GM18519 (cell line): ENCODE data around the gene SUSD1.
"Not testable (repeated sequence)": the region's sequence is repeated elsewhere in the genome, so short reads cannot be mapped to it uniquely, and the experiment has no call there.

ENCODE experiments used
- ATAC-seq: cut with Tn5 transposase; IDR thresholded peaks from one replicate; pipeline ENCODE4 v1.9.1; 2021; ENCODE audit warnings: mild to moderate bottlenecking, moderate library complexity; ENCODE audit not compliant: unreplicated experiment, low FRiP score

SUSD1 gene

DNA sequence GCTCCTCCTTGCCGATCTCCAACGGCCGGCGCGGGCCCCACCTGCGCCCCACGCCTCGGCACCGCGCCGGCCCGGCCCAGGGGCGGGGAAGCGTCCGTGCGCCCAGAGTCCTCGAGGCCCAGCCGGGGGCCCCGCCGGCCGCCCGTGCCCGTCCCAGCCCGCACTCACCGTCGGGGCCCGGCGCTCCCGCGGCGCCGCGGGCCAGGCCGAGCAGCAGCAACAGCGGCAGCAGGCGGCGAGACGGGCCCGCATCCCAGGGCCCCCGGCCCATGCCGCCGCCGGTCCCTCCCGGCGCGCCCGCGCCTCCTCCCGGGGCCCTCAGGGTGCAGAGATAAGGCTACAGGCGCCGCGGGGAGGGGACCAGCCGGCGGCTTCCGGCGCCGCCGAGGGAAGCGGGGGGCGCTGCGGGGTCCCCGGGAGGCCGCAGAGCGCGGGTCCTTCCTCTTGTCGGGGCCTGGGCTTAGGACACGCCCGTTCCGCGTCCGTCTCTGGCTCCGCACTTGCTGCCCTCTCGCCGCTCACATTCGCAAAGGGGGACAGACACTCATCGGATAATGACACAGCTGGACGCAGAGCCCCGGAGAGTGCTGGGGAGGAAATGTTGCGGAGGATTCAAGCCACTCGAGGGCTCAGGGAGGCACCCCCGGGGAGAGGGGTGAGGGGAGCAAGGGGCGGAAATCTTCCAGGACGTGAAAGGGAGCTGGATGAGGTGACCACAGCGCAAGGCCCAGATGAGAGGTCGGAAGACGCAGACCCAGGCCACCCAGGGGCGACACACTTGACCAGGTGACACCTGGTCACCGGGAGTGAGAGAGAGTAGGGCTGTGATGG is at the start of gene SUSD1:
SUSD1 (minus strand) TSS at position 333 of the 831 bp plus-strand sequence; CDS start at position 271, 62 bp downstream.
- peak; percentile 35 for ATAC-seq

- peak; percentile 59 for ATAC-seq
Measured at GRCh38 chr9:112224401-112225289, 49.5 kb upstream of the SUSD1 start.

DNA sequence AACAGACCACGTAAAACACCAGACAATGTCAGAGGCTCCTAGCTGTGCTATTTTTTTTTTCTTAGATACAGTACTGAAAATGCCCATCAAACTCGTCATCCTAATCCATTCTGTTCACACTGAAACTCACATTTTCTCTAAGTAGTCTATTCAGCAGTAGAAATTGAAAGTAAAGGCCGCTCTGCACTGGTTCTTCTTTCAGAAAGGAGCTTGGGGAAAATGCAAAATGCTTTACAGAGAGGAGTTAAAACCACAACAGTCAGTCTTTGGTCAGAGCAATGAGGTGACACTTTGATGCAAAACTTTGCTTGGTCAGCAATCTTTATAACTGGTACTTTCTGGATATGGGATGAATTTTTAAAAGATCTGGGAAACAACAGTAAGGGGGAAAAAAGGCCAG is 43.8 kb upstream of the SUSD1 start:
- ATAC-seq: peak; percentile 91

GRCh38 chr9:112212926-112213325 is 37.8 kb upstream of the SUSD1 start:
- ATAC-seq: no peak

DNA sequence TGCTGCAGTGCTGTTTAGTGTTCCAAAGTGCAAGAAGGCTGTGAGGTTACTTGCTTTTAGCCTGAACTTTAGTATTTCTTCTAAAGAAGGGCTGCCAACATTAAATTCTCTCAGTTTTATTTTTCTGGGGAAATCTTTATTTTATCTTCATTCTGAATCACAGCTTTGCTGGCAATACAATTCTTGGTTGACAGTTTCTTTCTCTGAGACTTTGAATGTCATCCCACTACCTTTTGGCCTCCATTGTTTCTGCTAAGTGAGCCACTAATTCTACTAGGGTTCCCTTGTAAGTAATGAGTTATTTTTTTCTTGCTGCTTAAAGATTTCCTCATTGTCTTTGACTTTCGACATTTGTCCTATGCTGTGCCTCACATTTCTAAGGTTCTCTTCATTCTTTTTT is 32.4 kb upstream of the SUSD1 start:
- no peak for ATAC-seq

DNA sequence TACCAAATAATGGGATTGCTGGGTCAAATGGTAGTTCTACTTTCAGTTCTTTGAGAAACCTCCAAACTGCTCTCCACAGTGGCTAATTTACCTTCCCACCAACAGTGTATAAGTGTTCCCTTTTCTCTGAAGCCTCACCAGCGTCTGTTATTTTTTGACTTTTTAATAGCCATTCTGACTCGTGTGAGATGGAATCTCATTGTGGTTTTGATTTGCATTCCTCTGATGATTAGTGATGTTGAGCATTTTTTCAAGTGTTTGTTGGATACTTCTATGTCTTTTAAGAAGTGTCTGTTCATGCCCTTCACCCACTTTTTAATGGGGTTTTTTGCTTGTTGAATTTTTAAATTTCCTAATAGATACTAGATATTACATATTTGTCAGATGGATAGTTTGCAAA is 28.4 kb upstream of the SUSD1 start:
- ATAC-seq: no peak

DNA sequence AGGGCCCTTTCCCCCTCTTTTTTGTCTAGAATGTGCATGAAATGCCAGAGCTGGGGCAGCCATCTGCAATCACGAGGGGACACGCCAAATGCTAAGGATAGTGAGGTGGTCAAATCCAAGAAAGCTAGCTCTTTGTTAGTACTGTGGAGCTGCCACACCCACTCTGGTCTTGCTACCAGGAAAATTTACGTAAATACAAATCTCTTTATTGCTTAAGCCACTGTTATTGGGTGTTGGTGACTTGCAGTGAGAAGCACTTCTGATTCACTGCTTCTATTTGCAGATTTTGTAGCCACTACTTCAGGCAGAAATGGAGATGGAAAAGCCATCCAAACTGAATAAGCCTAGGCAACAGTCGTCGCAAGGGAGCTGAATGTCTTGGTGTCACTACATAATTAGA is 25.6 kb upstream of the SUSD1 start:
- no peak for ATAC-seq

- ATAC-seq: no peak
Measured at GRCh38 chr9:112198646-112199045, 23.5 kb upstream of the SUSD1 start.

- no peak for ATAC-seq
Measured at GRCh38 chr9:112194969-112195431, 19.9 kb upstream of the SUSD1 start.

GRCh38 chr9:112193572-112194288 is 18.6 kb upstream of the SUSD1 start:
- no peak for ATAC-seq

- ATAC-seq: not testable (repeated sequence)
Measured at GRCh38 chr9:112190320-112190719, 15.2 kb upstream of the SUSD1 start.

- no peak for ATAC-seq
Measured at GRCh38 chr9:112188884-112189283, 13.8 kb upstream of the SUSD1 start.

GRCh38 chr9:112187404-112187803 is 12.3 kb upstream of the SUSD1 start:
- no peak for ATAC-seq

DNA sequence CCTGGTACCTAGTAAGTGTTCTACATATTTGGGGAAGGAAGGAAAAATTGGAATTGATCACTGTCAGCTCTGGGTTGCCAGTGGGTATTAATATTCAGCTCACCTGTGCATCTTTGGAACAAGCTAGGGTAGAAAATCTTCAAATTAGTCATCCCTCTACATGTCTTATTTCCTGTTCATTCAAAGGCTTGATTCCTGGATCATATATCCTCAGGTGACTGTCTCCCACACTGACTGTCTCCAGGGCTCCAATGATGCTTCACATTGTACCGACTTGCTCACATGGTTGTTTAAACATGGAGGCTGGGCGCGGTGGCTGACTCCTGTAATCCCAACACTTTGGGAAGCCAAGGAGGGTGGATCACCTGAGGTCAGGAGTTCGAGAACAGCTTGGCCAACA is 11.6 kb upstream of the SUSD1 start:
- ATAC-seq: no peak

GRCh38 chr9:112184946-112185345 is 9.8 kb upstream of the SUSD1 start:
- ATAC-seq: no peak

- no peak for ATAC-seq
Measured at GRCh38 chr9:112184221-112184620, 9.1 kb upstream of the SUSD1 start.

DNA sequence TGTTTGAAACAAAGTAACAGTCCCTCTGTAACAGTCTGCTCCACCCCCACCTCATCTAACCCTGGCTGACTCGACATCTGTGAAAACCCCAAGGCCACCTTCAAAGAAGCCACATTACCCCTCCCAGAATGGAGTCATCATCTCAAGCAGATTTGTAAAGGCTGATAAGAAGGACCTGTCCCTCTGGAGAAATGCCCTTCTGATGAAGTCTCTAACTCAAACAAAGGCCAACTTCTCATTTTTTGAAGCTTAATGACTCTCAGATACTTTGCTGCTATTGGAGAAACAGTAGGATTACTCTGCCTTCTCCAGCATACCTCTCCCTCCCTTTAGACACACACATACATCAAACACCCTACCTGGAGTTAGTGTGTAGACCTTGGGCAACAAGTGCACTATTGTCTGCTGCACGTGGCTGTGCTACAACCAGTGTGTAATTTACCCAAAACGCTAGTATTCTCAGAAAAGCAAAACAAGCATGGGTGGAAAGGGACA is 5.3 kb upstream of the SUSD1 start:
- no peak for ATAC-seq

DNA sequence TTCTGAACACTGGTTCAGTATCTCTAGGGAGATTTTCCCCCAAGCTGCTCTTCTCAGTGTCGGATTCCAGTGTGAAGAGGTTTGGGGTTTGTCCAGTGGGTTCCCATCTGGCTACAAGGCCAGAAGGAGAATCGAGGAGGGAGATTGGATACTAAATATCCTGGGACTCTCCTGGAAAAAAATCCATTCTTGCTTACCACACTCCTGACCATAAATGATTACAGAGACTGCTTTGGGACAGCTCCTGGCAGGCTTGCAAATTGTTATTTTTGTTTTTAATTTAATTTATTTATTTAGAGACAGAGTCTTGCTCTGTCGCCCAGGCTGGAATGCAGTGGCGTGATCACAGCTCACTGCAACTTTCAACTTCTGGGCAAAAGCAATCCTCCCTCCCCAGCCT is 4.7 kb upstream of the SUSD1 start:
- ATAC-seq: no peak

- no peak for ATAC-seq
Measured at GRCh38 chr9:112176524-112176923, 1.4 kb upstream of the SUSD1 start.

DNA sequence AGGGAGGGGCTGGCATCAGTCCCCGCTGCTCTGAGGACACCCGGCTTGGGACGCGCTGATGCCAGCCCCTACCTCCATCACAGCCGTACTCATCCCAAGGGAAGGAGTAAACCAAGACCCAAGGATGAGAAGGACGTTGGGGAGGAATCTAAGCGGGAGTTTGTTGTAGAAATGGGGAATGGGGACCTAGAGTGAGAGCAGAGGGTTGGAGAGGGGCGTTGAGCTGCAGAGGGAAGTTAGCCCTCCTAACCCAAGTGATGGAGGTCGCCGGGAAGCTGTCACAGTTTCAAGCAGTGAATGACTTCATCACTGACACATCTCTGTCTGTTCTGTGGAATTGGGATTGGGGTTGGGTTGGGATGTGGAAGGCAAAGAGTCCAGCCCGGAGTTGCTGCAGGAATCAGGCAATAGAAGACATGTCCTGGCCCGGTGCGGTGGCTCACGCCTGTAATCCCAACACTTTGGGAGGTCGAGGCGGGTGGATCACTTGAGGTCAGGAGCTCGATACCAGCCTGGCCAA is 759 bp upstream of the SUSD1 start:
- ATAC-seq: no peak
